ENCODE results near the gene MYBBP1A. TPM values are rescaled to one million over a fixed set of nuclear protein-coding genes. Genes with fewer than 3 reads are reported as not detected.

MYBBP1A gene
- total RNA-seq, 2 donors from 2014 or later = 28.1 to 41.6 TPM

- peak; percentile 29 for ATAC-seq
- no peak for DNase-seq
- intact Hi-C loops (cut with DNase I, micrococcal nuclease) = no loop called here
Measured at GRCh38 chr17:4499431-4500190, 55.6 kb downstream of the MYBBP1A start.

DNA sequence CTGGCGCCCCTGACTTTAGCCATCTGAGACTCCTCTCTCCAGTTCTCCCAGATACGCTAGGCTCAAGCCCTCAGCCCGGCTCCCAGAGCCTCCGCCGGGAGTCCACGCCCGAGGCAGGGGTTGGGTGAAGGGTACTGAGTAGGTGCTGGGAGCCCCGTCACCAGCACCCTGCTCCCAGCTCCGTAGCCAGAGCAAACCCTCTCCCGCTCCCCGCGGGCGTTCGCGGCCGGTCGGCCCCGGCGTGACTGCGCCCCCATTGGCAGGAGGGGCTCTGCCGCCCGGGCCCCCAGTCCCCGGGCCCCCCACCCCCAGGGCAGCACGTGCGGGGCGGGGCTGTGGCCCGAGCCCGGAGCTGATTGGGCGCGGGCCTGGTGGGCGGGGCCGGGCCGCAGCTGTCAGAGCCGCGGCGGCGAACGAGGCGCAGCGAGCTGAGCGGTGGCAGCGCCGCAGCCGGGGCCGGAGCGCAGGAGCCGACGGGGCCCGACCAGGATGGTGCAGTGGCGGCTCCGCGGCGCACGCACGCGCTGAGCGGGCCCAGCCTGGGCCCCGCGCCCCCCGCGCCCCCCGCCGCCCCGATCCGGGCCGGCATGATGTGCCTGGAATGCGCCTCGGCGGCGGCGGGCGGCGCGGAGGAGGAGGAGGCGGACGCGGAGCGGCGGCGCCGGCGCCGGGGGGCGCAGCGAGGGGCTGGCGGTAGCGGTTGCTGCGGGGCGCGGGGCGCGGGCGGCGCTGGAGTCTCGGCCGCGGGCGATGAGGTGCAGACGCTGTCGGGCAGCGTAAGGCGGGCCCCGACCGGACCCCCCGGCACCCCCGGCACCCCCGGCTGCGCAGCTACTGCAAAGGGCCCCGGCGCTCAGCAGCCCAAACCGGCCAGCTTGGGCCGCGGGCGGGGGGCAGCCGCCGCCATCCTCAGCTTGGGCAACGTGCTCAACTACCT, 56.5 kb downstream of the MYBBP1A start, which contains the start of gene SPNS2:
SPNS2 (plus strand) TSS at position 421 of the 937 bp plus-strand sequence; CDS start at position 588, 167 bp downstream.
- peak; percentile 88 for ATAC-seq
- peak in 1 of 2 donors; percentile 80 for DNase-seq

GRCh38 chr17:4497101-4497824, 57.9 kb downstream of the MYBBP1A start:
- ATAC-seq (no peak), DNase-seq (no peak)
- intact Hi-C loops (cut with DNase I, micrococcal nuclease) = no loop called here

More for the DNA sequence above, 56.5 kb downstream of the MYBBP1A start, which contains the start of gene SPNS2:
- intact Hi-C loops (cut with DNase I, micrococcal nuclease) = no loop called here

DNA sequence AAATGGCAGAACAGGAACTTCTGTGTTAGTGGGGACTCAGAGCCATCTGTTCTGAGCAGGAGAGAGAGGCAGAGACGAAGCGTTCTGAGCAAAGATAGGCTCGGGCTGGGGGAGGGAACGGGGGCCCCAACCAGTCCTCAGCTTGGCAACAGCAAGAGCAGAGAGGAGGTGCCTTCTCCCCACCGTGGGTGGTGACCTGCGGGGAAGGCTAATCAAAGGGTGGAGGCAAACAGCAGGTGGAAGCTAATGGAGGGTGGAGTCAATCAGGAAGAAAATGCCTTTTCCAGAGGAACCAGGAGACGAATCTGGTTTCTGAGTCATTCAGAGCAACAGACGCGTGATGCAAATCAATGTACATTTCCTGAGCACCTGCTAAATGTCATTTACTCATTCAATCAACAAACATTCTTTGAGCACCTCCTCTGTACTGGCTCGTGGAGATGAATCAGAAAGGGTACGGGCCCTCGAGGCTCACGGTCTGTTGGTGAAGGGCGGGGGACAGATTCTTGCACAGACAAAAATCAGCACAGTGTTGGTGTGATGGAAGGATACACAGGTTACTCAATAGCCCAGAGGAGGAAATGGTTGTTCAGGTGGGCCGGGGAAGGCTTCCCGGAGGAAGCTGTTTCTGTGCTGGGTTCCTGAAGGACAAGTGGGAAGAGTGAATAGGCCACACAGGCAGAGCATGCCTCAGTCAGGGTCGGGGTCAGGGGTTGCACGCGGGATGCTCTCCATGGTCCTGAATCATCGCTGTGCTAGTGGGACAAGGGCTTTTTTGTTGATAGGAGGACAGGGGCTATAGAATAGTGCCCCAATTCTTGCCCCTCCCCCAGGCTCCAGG, 62.2 kb downstream of the MYBBP1A start:
- ATAC-seq (peak; percentile 86), DNase-seq (peak; percentile 68 to 77)
- intact Hi-C loops (cut with DNase I, micrococcal nuclease) = no loop called here

DNA sequence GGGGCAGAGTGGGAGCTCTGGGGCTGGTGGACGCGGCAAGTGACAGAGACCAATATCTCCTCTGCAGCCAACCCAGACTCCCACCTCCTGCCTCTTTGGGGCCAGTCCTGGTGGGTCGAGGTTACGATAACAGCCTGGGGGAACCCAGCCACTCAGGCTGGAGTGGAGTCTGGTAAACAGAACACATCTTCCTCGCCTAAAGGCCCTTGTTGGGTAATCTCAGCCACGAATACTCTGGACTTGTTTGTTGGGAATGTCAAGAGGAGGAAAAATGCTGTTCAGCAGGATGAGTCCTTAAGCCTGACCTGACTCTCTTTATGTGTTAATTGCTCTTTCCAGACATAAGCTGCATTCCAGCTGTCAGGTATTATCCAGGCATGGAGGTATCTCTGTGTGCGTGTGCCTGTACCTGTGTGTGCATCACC, 64.5 kb downstream of the MYBBP1A start:
- intact Hi-C loops (cut with DNase I, micrococcal nuclease) = no loop called here
- no peak for DNase-seq
- no peak for ATAC-seq

DNA sequence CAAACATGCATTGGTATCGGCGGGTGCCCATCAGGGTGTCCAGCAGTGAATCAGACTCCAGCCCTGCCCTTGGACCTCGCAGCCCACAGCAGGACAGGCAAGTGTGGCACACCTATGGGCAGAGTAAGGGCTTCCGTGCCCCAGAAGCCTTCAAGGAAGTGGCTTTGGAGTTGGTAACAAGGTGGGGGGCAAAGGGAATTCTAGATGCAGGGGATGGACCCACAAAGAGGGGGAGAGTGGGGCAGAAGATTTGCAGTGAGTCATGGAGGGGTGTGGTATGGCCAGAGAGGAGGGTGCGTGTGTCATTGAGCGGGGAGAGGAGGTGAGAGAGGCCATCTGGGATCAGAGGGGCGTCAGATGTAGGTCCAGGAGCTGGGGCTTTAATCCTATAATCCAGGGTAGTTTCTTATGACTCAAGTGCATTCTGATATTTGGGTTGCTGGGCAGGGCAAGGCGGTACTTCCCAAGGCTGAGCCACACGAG, 65.0 kb downstream of the MYBBP1A start:
- DNase-seq (no peak), ATAC-seq (no peak)

DNA sequence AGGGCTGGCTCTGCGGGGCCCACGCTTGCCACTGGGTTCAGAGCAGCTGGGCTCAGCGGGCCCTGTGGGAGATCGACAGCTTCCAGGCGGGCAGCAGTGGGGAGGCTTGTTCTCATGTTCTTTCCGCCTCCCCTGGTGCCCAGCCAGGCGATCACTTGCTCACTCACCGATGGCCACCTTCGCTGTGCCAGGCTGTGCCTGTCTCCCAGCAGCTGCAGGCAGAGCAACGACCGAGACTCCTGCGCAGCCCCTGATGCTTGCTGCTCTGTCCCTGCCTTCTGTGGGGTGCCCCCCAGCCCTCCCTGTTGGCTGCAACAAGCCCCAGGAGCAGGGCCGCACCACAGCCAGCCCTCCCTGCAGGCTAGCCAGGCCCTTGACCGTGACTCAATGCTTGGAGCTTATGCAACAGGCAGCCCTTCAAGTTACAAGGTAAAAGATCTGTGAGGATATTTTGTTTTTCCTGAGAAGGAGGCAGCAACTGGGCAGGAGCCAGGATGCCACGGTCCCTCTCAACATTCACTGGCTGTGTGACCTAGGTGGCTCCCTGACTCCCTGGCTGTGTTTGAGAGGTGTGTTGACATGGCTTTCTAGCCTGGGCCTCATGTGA, 66.1 kb downstream of the MYBBP1A start:
- intact Hi-C loops (cut with DNase I, micrococcal nuclease) = no loop called here
- ATAC-seq (no peak), DNase-seq (no peak)

More for the DNA sequence above, 65.0 kb downstream of the MYBBP1A start:
- intact Hi-C loops (cut with DNase I, micrococcal nuclease) = no loop called here

Other genes with a start within 250 kb of the MYBBP1A start
- 10 to 100 TPM; 59.5 to 71.5 TPM for gene UBE2G1, start 188.7 kb downstream of the MYBBP1A start, total RNA-seq
- under 1 TPM; 0.50 to 0.89 TPM for gene SPNS3, start 121.4 kb downstream of the MYBBP1A start, total RNA-seq
- 10 to 100 TPM; 12.4 to 13.5 TPM for gene SPNS2, start 56.5 kb downstream of the MYBBP1A start, total RNA-seq
- 100 to 1,000 TPM; 185 to 232 TPM for gene GGT6, start 5.2 kb upstream of the MYBBP1A start, total RNA-seq
- under 1 TPM in 1 of 2 donors, not detected in 1; 0.25 TPM for gene SMTNL2, start 29.1 kb upstream of the MYBBP1A start, total RNA-seq
- under 1 TPM; 0.12 to 0.36 TPM for gene ALOX15, start 86.3 kb upstream of the MYBBP1A start, total RNA-seq
- 10 to 100 TPM; 25.8 to 35.5 TPM for gene PELP1, start 148.8 kb upstream of the MYBBP1A start, total RNA-seq
- 10 to 100 TPM; 27.2 to 45.1 TPM for gene ARRB2, start 155.2 kb upstream of the MYBBP1A start, total RNA-seq
- gene MED11, start 176.0 kb upstream of the MYBBP1A start, total RNA-seq = 10 to 100 TPM; 21.8 to 26.7 TPM
- gene ZMYND15, start 184.4 kb upstream of the MYBBP1A start, total RNA-seq = 1 to 10 TPM; 1.1 to 1.9 TPM
- gene CXCL16, start 184.5 kb upstream of the MYBBP1A start, total RNA-seq = 10 to 100 TPM; 36.2 to 52.3 TPM
- gene TM4SF5, start 216.5 kb upstream of the MYBBP1A start, total RNA-seq = 10 to 100 TPM; 17.3 to 26.9 TPM
- gene VMO1, start 231.0 kb upstream of the MYBBP1A start, total RNA-seq = under 1 TPM; 0.73 to 0.79 TPM
- gene GLTPD2, start 233.6 kb upstream of the MYBBP1A start, total RNA-seq = under 1 TPM; 0.49 to 0.61 TPM
- 10 to 100 TPM; 79.4 to 99.6 TPM for gene PSMB6, start 240.8 kb upstream of the MYBBP1A start, total RNA-seq

Measured in left colon (tissue), 2 donors.